ENCODE measurements around the gene NDUFS7. TPM values are rescaled to one million over a fixed set of nuclear protein-coding genes. Genes with fewer than 3 reads are reported as not detected.
A peak's percentile ranks its signal among the peaks of the same experiment; 100 is the strongest.
"Not testable (repeated sequence)": the region's sequence is repeated elsewhere in the genome, so short reads cannot be mapped to it uniquely, and the experiment has no call there.

The NDUFS7 gene
- total RNA-seq, 1 donor from 2014 or later, result 105 TPM

DNA sequence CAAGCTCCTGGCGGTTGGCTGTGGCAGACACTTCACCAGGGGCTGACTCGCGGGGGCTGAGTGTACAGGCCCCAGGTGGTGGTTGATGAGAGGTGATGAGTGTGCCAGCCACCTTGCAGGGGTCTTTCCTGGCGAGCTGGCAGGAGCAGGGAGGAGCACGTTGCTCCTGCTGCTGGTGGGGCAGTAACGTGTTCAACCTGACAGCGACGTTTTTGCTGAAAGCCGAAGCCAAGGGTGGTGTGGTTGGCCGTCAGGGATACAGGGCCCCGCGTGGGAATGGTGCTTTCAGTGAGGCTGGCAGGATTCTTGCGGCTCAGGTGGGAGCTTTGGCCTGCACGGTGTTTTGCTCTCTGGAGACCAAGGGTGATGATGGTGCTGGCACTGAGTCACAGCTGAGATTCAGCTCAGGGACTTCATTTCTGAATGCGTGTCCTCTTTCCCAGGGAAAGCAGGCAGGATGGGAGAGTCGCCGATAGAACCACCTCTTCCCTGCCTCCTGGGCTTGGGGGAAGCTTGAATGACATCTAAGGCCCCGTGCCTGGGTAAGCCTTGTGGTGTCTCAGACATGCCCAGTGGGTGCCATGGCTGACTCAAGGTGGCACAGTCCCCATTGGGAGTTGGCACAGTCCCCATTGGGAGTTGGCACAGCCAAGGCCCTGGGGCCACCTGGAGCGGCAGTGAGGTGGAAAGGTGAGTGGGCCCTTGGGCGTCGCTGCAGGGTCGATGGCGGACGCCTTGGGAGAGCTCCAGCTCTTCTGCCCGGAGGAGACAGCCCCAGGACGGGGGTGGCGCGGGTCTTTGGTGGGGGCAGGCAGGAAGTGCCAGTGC, 32.5 kb downstream of the NDUFS7 start:
- DNase-seq (ENCODE audit: low spot score) (no peak), ATAC-seq (no peak)

GRCh38 chr19:1417145-1417544, 33.4 kb downstream of the NDUFS7 start:
- DNase-seq (ENCODE audit: low spot score) (no peak), ATAC-seq (peak; percentile 46)

GRCh38 chr19:1417681-1418495, 34.2 kb downstream of the NDUFS7 start:
- DNase-seq (ENCODE audit: low spot score) (no peak), ATAC-seq (peak; percentile 26)

DNA sequence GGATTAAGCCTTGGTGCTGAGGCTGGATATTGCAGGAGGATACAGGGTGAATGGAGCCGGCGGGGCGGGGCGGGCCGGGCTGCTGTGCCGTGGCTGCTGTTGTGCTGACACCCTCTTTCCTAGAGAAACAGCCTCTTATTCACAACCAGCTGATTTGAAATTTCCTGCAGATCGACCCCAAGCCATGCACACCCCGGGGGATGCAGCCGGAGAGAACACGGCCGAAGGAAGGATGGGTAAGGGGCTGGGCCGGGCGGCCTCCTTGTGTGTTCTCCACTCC, 34.7 kb downstream of the NDUFS7 start:
- no peak for DNase-seq (ENCODE audit: low spot score)
- no peak for ATAC-seq

- no peak for DNase-seq (ENCODE audit: low spot score)
- no peak for ATAC-seq
Measured at GRCh38 chr19:1418951-1419738, 35.4 kb downstream of the NDUFS7 start.

DNA sequence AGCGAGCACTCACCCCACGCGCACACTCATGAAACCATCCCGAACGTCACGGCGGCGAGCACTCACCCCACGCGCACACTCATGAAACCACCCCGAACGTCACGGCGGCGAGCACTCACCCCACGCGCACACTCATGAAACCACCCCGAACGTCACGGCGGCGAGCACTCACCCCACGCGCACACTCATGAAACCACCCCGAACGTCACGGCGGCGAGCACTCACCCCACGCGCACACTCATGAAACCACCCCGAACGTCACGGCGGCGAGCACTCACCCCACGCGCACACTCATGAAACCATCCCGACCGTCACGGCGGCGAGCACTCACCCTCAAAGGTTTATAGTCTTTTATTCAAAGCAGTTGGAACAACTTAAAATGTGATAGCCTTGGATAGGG, 36.4 kb downstream of the NDUFS7 start:
- ATAC-seq, result not testable (repeated sequence)

GRCh38 chr19:1420590-1420989, 36.9 kb downstream of the NDUFS7 start:
- DNase-seq (ENCODE audit: low spot score) (no peak), ATAC-seq (no peak)

More for the DNA sequence above, 36.4 kb downstream of the NDUFS7 start:
- DNase-seq (ENCODE audit: low spot score), result not testable (repeated sequence)

- no peak for DNase-seq (ENCODE audit: low spot score)
- no peak for ATAC-seq
Measured at GRCh38 chr19:1421218-1421957, 37.7 kb downstream of the NDUFS7 start.

DNA sequence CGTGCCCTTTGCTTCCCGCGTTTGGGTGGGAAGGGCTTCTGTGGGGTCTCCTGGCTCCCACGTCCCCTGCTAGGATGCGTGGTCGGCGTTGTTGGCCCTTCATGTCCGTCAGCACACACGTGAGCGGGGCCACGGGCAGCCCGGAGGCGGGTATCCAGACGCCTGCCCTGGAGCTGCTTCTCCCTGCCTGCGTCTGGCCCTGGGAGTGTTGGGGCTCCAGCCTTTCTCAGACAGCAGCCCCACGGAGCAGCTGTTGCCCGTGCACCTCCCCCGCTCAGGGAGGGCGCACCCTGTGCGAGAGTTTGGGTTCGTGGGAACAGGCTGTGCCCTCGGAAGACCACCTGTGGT, 38.2 kb downstream of the NDUFS7 start:
- DNase-seq (ENCODE audit: low spot score), result no peak
- ATAC-seq, result no peak

DNA sequence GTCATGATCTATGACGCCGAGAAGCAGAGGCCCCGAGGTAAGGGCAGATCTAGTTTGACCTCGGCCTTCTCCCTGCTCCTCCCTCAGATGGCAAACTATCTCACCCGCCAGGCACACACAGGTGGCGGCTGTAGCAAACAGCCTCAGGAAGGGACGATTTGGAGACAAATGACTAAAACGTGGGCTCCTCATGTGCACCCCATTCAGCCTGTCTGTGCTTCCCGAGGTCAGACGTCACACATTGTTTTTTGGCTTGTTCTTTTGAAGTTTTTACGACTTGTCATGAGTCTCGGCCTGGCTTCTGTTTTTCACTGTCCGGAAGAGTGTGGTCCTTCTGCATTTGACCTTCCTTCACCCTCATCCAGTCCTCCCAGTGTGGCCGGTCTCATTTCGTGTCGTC, 38.7 kb downstream of the NDUFS7 start:
- ATAC-seq (peak; percentile 23), DNase-seq (ENCODE audit: low spot score) (no peak)

- DNase-seq (ENCODE audit: low spot score) (no peak), ATAC-seq (no peak)
Measured at GRCh38 chr19:1422943-1423342, 39.2 kb downstream of the NDUFS7 start.

GRCh38 chr19:1423436-1424191, 39.9 kb downstream of the NDUFS7 start:
- ATAC-seq (peak; percentile 9), DNase-seq (ENCODE audit: low spot score) (no peak)

DNA sequence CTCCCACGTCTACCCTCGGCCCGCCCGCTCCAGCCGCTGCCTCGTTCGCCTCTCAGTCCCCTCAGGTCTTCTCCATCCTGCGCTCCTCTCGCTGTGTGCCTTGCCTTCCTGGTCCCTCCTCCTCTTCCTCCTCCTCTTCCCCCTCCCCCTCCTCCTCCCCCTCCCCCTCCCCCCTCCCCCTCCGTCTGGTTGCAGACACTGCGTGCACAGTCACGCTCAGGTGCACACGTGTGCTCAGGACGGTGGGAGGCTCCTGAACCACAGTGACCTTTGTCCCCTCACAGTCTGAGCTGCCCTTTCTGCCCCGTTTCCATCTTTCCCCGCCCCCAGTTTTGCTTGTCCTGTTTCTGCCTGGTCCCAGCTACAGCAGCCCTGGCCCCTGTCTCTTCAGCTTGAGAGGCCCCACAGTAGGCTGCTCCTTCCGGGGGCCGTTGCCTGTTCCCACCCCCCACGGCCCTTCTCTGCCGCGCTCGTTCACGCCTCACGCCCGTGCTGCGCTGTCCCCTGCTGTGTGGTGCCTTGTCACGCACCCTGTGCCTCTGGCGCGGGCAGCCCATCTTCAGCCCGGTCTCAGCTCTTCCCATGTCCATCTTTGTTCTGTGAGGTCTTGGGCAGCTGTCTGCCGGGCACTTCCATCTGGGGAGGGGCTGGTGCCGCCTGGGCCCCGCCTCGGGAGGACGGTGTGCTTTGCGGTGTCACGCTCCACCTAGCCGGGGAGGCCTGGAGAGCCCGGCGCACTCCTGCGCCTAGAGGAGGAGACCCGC, 40.7 kb downstream of the NDUFS7 start:
- DNase-seq (ENCODE audit: low spot score) (peak; percentile 80), ATAC-seq (peak; percentile 77)

DNA sequence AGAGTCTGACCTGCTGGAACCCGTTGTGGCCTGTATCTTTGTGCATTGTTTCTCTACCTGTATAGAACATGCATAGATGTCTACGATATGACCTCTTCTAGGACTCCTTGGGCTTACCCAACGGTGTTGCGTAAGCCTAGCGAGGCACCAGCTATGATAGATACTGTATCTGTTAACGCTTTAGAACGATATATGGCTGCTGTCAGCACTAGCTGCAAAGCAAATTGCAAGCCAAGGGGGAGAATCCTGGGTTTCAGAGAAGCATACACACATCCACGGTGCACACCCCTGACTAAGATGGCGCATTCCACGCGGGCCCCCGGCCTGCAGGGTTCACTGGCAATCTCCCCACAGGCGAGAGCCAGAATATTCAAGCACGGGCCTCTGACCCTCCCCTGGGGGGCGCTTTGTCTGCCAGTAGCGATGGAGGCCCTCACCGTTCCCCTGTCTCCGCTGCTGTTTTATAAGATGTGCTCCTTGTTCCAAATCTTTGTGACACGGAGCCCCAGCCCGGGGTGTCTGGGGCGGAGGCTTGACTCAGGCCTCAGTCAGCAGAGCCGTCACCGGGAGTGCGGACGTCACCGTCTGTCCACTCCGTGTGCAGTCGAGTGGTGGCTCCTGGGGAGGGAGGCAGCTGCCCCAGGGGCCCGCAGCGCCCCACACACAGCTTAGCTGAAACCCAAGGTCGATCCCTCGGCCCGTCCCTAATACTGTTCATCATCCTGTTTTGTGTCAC, 41.6 kb downstream of the NDUFS7 start:
- DNase-seq (ENCODE audit: low spot score), result no peak
- ATAC-seq, result no peak

- ATAC-seq (no peak), DNase-seq (ENCODE audit: low spot score) (no peak)
Measured at GRCh38 chr19:1425902-1426301, 42.2 kb downstream of the NDUFS7 start.

GRCh38 chr19:1426736-1427135, 43.0 kb downstream of the NDUFS7 start:
- DNase-seq (ENCODE audit: low spot score) (no peak), ATAC-seq (no peak)

DNA sequence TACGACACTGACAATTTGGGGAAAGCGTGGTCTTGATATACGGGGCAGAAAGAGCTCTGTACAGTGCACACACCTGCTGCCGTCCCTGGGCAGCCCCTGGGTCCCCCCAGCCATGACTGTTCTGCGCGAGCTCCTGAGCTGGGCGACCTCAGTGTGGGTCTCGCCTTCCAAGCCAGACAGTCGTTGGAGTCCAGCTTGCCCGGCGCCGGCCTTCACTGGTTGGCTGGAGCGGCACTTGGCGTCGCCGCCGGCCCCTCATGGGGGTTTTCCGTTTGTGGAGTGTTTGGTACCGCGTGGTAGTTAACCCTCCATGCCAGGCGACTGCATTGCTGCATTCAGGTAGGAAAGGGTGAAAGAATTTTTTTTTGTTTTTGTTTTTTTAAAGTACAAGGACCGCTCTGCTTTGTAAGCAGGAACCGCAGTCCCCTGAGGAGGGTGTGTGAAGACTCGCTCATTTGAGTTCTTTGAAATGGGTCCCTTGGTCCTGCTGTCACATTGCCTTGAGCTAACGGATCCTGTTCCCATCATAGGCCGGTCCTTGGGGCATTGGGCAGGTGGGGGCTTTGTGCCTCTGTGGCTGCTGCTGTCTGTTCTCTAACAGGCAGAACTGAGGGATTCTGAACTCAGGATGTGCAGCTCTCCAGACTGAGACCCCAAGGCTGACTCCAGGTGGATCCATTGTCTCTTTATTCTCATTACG, 43.7 kb downstream of the NDUFS7 start:
- DNase-seq (ENCODE audit: low spot score) (no peak), ATAC-seq (no peak)

DNA sequence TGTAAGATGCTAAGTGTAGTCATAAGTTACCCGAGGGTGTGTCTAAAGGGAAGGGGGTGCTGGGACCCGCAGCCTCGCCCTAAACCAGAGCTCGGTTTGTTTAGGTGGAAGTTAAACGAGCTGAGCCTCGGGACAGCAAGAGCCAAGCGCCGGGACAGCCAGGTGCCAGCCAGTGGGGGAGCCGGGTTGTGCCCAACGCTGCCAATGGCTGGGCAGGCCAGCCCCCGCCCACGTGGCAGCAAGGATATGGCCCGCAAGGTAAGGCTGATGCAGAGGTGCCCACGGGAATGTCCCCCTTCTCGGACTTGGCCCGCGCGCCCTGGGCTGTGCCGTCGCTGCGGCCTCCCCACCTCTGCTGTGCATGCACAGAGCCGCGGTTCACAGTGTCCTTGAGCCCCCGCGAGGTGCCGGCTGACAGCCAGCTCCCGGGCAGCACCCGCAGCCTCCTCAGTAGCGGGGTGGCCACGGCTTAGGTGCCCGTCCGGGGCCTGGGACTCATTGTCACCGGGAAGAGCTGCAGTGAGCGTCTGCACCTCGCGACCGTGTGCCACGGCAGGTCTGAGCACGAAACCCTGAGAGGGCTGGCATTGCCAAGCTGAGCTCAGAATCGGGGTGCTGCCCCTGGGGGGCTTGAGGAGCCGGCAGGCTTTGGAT, 45.2 kb downstream of the NDUFS7 start:
- no peak for DNase-seq (ENCODE audit: low spot score)
- peak; percentile 4 for ATAC-seq
